Hematopoietic multipotent progenitor cell treated with erythropoietin and hydrocortisone succinate and interleukin-3 and kit ligand, for 6 days (in vitro differentiated cells): ENCODE results near the gene RINL.
"Not testable (repeated sequence)": the region's sequence is repeated elsewhere in the genome, so short reads cannot be mapped to it uniquely, and the experiment has no call there.

Source experiments
- DNase-seq: peaks from one replicate; pipeline ENCODE4 v3.0.0-alpha.2; 2015

RINL gene

GRCh38 chr19:38873400-38873799 lies 4.7 kb downstream of the RINL start:
- DNase-seq: not testable (repeated sequence)

GRCh38 chr19:38870612-38871011 lies 7.5 kb downstream of the RINL start:
- no peak for DNase-seq

- DNase-seq: peak; percentile 89
Measured at GRCh38 chr19:38869836-38870607, 8.1 kb downstream of the RINL start.

GRCh38 chr19:38869160-38869835 lies 8.8 kb downstream of the RINL start:
- peak; percentile 69 for DNase-seq

GRCh38 chr19:38868551-38868950 lies 9.5 kb downstream of the RINL start:
- DNase-seq: no peak

GRCh38 chr19:38867171-38867780 lies 10.8 kb downstream of the RINL start:
- no peak for DNase-seq

- peak; percentile 75 for DNase-seq
Measured at GRCh38 chr19:38862321-38863059, 15.6 kb downstream of the RINL start.

- no peak for DNase-seq
Measured at GRCh38 chr19:38861368-38861767, 16.7 kb downstream of the RINL start.

- DNase-seq: not testable (repeated sequence)
Measured at GRCh38 chr19:38859631-38860204, 18.4 kb downstream of the RINL start.

GRCh38 chr19:38856813-38857212 lies 21.3 kb downstream of the RINL start:
- DNase-seq: no peak

GRCh38 chr19:38855751-38856150 lies 22.3 kb downstream of the RINL start:
- DNase-seq: not testable (repeated sequence)

- peak; percentile 40 for DNase-seq
Measured at GRCh38 chr19:38854961-38855360, 23.1 kb downstream of the RINL start.

- DNase-seq: no peak
Measured at GRCh38 chr19:38853214-38853613, 24.9 kb downstream of the RINL start.

- DNase-seq: peak; percentile 70
Measured at GRCh38 chr19:38852231-38853044, 25.6 kb downstream of the RINL start.

GRCh38 chr19:38851622-38852230 lies 26.3 kb downstream of the RINL start:
- peak; percentile 98 for DNase-seq

GRCh38 chr19:38850976-38851621 lies 27.0 kb downstream of the RINL start:
- peak; percentile 73 for DNase-seq

- DNase-seq: no peak
Measured at GRCh38 chr19:38850436-38850975, 27.6 kb downstream of the RINL start.

GRCh38 chr19:38849860-38850435 lies 28.1 kb downstream of the RINL start, which contains the start of gene HNRNPL:
Gene HNRNPL (minus strand): TSS chr19:38849986. CDS start chr19:38849966, 20 bp downstream.
- peak; percentile 100 for DNase-seq

GRCh38 chr19:38849147-38849859 lies 28.8 kb downstream of the RINL start:
- DNase-seq: peak; percentile 98
